Thoracic aorta (tissue), 2 donors: ENCODE measurements around the gene C20orf141. TPM values are rescaled to one million over a fixed set of nuclear protein-coding genes. Genes with fewer than 3 reads are reported as not detected.

Experiments
- ATAC-seq: fragments of 150-250 bp; one replicate; pipeline ENCODE4 v1.8.0; 2017; ENCODE audit warnings: low read depth; ENCODE audit not compliant: insufficient number of reproducible peaks, low FRiP score
- DNase-seq: peaks from one replicate; pipeline ENCODE4 v3.0.0-alpha.2; 2020; ENCODE audit warnings: low spot score
- H3K27ac ChIP-seq, 2 donors: fragments of 200-600 bp; sonication (generic); 1 replicate in 1 of 2; 2 replicates in 1 of 2; pipeline ENCODE4 v1.5.1; 2016; ENCODE audit warnings: mild to moderate bottlenecking in 2 of 2, moderate library complexity in 2 of 2
- H3K27me3 ChIP-seq: fragments of 200-600 bp; sonication (generic); replicated peaks from 2 replicates; pipeline ENCODE4 v1.6.0; 2016; ENCODE audit warnings: mild to moderate bottlenecking; ENCODE audit not compliant: insufficient read depth
- H3K36me3 ChIP-seq: fragments of 200-600 bp; sonication (generic); one replicate; pipeline ENCODE4 v1.5.1; 2016
- H3K4me1 ChIP-seq, 2 donors: fragments of 200-600 bp; sonication (generic); 1 replicate in 1 of 2; 2 replicates in 1 of 2; pipeline versions ENCODE4 v1.5.1 to v1.6.0; 2016; ENCODE audit warnings: low read depth in 2 of 2, mild to moderate bottlenecking in 1 of 2; ENCODE audit not compliant: control insufficient read depth in 1 of 2
- H3K4me3 ChIP-seq: fragments of 200-600 bp; sonication (generic); 2 replicates; pipeline ENCODE4 v1.5.1; 2016; ENCODE audit warnings: mild to moderate bottlenecking
- H3K9me3 ChIP-seq: fragments of 200-600 bp; sonication (generic); 2 replicates; pipeline ENCODE4 v1.5.1; 2016
- total RNA-seq, 2 donors: library from RNA; depleted of rRNA; stranded (reverse); fragments of >200 nt; gene quantifications; one replicate each; pipeline versions ENCODE4 v1.1.0 to v1.2.3, GENCODE V29; 2016
- TF ChIP-seq, protein P1 (sequence below): fragments of 200-600 bp; sonication (generic); IDR thresholded peaks from one replicate; pipeline ENCODE4 v1.5.1; 2019; ENCODE audit warnings: antibody characterized with exemption

C20orf141 gene
- total RNA-seq, 2 donors from 2014 or later = not detected

DNA sequence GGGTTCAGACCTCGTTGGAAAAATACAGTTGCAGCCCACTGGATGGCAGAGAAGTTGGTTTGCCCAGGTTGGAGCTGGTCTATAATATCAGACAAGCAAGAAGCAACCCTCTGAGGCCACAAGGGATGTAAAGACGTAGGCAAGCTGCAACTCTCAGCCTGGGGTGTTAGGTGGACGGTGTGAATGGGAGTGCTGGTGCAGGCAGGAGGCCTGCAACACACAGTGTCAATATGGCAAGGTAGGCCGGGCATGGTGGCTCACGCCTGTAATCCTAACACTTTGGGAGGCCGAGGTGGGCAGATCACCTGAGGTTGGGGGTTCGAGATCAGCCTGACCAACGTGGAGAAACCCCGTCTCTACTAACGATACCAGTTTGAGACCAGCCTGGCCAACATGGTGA lies 36.3 kb downstream of the C20orf141 start:
- no peak for DNase-seq
- Histone ChIP-seq H3K4me3 (no peak overlapping the region), H3K9me3 (no peaks in the 10 kb centered on the region), H3K36me3 (no peaks in the 10 kb centered on the region), H3K27ac (no peak overlapping the region), H3K4me1 (no peaks in the 10 kb centered on the region), H3K27me3 (no peaks in the 10 kb centered on the region)
- TF ChIP-seq, protein P1, sequence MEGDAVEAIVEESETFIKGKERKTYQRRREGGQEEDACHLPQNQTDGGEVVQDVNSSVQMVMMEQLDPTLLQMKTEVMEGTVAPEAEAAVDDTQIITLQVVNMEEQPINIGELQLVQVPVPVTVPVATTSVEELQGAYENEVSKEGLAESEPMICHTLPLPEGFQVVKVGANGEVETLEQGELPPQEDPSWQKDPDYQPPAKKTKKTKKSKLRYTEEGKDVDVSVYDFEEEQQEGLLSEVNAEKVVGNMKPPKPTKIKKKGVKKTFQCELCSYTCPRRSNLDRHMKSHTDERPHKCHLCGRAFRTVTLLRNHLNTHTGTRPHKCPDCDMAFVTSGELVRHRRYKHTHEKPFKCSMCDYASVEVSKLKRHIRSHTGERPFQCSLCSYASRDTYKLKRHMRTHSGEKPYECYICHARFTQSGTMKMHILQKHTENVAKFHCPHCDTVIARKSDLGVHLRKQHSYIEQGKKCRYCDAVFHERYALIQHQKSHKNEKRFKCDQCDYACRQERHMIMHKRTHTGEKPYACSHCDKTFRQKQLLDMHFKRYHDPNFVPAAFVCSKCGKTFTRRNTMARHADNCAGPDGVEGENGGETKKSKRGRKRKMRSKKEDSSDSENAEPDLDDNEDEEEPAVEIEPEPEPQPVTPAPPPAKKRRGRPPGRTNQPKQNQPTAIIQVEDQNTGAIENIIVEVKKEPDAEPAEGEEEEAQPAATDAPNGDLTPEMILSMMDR = no peak
- ATAC-seq = no peak

DNA sequence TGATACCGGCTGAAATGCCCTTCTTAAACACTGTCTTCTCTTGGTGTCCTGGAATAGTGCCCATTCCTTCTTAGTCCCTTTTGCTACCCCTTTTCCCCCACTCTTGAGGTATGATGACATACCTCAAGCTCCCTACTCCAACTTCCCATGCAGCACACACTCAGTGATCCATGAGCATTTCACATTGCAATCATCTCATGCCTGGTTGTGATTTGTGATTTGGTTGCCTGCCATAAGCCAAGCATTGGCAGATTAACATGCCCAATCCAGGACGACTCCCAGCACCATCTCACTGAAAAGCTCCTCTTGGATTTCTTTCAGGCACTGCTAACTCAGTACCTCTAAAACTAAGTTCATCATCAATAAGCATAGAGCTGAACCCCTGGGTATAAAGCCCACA lies 43.8 kb downstream of the C20orf141 start:
- Histone ChIP-seq H3K4me1 (no peaks in the 10 kb centered on the region), H3K9me3 (no peaks in the 10 kb centered on the region), H3K36me3 (peaks cover 19% of the 10 kb centered on the region), H3K27ac (no peak overlapping the region), H3K27me3 (no peaks in the 10 kb centered on the region), H3K4me3 (no peak overlapping the region)
- DNase-seq (no peak), ATAC-seq (no peak)
- TF ChIP-seq, protein P1 = no peak

DNA sequence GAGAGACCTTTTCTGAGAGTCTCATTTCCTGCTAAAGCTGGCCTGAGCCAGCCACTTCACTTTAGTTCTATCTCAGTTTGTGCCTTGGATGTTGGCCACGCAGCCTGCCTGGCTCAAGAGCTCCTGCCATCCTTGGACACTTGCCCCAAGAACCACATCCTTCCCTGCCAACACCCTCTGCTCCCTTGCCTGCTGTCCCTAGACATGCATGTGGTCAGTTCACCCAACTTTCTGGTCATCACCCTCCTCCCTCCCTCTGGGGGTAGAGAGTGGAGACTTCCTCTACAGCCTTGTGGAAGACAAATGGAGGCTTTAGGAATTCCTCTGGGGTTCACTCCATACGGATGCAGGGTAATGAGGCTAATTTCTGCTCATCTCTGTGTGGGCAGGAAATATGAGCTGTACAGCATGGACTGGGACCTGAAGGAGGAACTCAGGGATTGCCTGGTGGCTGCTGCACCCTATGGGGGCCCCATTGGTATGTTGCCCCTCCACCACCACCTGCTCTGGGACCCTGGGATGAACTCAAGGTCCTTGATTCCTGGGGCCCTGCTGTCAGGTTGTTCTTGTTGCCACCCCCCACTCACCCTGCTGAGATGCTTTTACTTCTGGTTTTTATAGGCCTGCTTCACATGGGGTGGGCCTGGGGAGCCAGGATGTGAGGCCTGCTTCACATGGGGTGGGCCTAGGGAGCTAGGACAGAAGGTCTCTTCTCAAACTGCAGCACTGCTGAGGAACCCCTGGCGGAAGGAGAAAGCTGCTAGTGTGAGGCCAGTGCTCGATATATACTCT lies 44.7 kb downstream of the C20orf141 start:
- H3K27me3 ChIP-seq = no peaks in the 10 kb centered on the region
- DNase-seq (no peak), ATAC-seq (no peak)
- H3K27ac ChIP-seq = no peak overlapping the region
- H3K9me3 ChIP-seq = no peaks in the 10 kb centered on the region
- peaks cover 26% of the 10 kb centered on the region for H3K36me3 ChIP-seq
- no peaks in the 10 kb centered on the region for H3K4me1 ChIP-seq
- TF ChIP-seq, protein P1 = no peak
- H3K4me3 ChIP-seq = no peak overlapping the region

DNA sequence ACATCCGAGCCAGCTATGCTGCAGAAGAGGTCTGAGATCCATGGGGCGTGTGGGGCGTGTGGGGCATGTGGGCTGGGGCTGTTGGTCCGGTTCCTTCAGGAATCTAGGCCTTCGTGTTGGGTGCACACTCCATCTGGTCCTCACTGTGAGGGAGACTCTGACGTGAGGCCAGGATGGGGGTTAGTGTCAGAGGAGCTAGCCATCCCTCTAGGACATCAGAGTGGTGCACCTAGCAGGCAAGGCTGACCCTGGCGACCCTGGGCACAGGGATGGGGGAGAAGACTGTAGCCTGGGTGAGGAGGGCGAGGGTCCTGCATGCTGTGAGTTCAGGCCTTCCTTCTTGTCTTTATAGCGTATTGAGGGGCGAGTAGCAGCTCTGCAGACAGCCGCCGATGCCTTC lies 49.8 kb downstream of the C20orf141 start:
- TF ChIP-seq, protein P1 = no peak
- no peak overlapping the region for H3K4me3 ChIP-seq
- peaks cover 39% of the 10 kb centered on the region for H3K36me3 ChIP-seq
- no peaks in the 10 kb centered on the region for H3K9me3 ChIP-seq
- no peaks in the 10 kb centered on the region for H3K4me1 ChIP-seq
- DNase-seq (no peak), ATAC-seq (no peak)
- H3K27me3 ChIP-seq = no peaks in the 10 kb centered on the region
- H3K27ac ChIP-seq = no peak overlapping the region

DNA sequence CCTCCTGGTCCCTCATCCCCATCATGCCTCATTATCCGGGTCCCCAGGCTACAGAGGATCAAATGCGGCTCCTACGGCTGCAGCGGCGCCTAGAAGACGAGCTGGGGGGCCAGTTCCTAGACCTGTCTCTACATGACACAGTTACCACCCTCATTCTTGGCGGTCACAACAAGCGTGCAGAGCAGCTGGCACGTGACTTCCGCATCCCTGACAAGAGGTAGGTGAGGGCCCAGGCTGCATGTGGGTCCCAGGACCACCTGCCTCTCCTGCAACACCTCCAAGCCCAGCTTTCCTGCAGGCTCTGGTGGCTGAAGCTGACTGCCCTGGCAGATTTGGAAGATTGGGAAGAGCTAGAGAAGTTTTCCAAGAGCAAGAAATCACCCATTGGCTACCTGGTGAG lies 50.3 kb downstream of the C20orf141 start:
- Histone ChIP-seq H3K9me3 (no peaks in the 10 kb centered on the region), H3K27ac (no peak overlapping the region)
- no peak for ATAC-seq

More for the DNA sequence above, 50.3 kb downstream of the C20orf141 start:
- Histone ChIP-seq H3K36me3 (peaks cover 39% of the 10 kb centered on the region), H3K4me1 (no peaks in the 10 kb centered on the region), H3K4me3 (no peak overlapping the region), H3K27me3 (no peaks in the 10 kb centered on the region)
- TF ChIP-seq, protein P1 = no peak
- no peak for DNase-seq

Other genes starting within 250 kb of the C20orf141 start
- 100 to 1,000 TPM in 1 of 2 donors, 10 to 100 TPM in 1; 46.2 to 125 TPM for gene NOP56, start 162.4 kb upstream of the C20orf141 start, total RNA-seq
- 10 to 100 TPM; 94.5 to 95.3 TPM for gene IDH3B, start 150.8 kb upstream of the C20orf141 start, total RNA-seq
- gene EBF4, start 122.2 kb upstream of the C20orf141 start, total RNA-seq = 10 to 100 TPM; 14.1 to 16.6 TPM
- gene CPXM1, start 14.4 kb upstream of the C20orf141 start, total RNA-seq = not detected
- not detected for gene TMEM239, start 1.4 kb downstream of the C20orf141 start, total RNA-seq
- gene PCED1A, start 25.7 kb downstream of the C20orf141 start, total RNA-seq = 10 to 100 TPM; 40.6 to 44.3 TPM
- 10 to 100 TPM; 21.8 to 24.2 TPM for gene VPS16, start 25.8 kb downstream of the C20orf141 start, total RNA-seq
- 10 to 100 TPM; 36.7 to 42.7 TPM for gene PTPRA, start 58.5 kb downstream of the C20orf141 start, total RNA-seq
- gene GNRH2, start 228.6 kb downstream of the C20orf141 start, total RNA-seq = not detected
- 10 to 100 TPM; 40.6 to 46.6 TPM for gene MRPS26, start 231.1 kb downstream of the C20orf141 start, total RNA-seq